GM12864 (cell line): ENCODE data around the gene TRIB2.

Experiments
- DNase-seq: peaks from one replicate; pipeline ENCODE4 v3.0.0-alpha.2; 2011; ENCODE audit warnings: low read depth
- H3K4me3 ChIP-seq: 2 replicates; pipeline ENCODE4 v1.5.1; 2011; ENCODE audit warnings: mild to moderate bottlenecking, low read depth, low read length, control low read depth
- CTCF ChIP-seq: IDR thresholded peaks from 2 replicates; pipeline ENCODE4 v1.5.1; 2011; ENCODE audit warnings: low read depth, mild to moderate bottlenecking, moderate library complexity, low read length, control low read depth, inconsistent platforms; ENCODE audit errors: missing control alignments

The TRIB2 gene

GRCh38 chr2:12773586-12774394 lies 57.1 kb downstream of the TRIB2 start:
- no peak for TF ChIP-seq CTCF
- H3K4me3 ChIP-seq: no peak overlapping the region
- no peak for DNase-seq

GRCh38 chr2:12774395-12774727 lies 57.6 kb downstream of the TRIB2 start:
- no peak for TF ChIP-seq CTCF
- no peak overlapping the region for H3K4me3 ChIP-seq
- DNase-seq: no peak

GRCh38 chr2:12776521-12776961 lies 59.8 kb downstream of the TRIB2 start:
- no peak overlapping the region for H3K4me3 ChIP-seq
- no peak for DNase-seq
- no peak for TF ChIP-seq CTCF

- no peak for DNase-seq
- no peak overlapping the region for H3K4me3 ChIP-seq
- TF ChIP-seq CTCF: no peak
These were observed 61.6 kb downstream of the TRIB2 start for GRCh38 chr2:12778369-12778768.

GRCh38 chr2:12778811-12779579 lies 62.3 kb downstream of the TRIB2 start:
- DNase-seq: no peak
- TF ChIP-seq CTCF: no peak
- H3K4me3 ChIP-seq: no peak overlapping the region

- no peak overlapping the region for H3K4me3 ChIP-seq
- TF ChIP-seq CTCF: no peak
- DNase-seq: no peak
These were observed 64.6 kb downstream of the TRIB2 start for GRCh38 chr2:12781329-12781728.
